HEK293 (cell line): ENCODE results near the gene PRKCA.

Experiments
- CTCF ChIA-PET: fragments of 350-600 bp; formaldehyde crosslinking; extraction: SDS; loops from one replicate; lab custom pipeline; 2021; ENCODE audit warnings: antibody characterized with exemption; lab: Yijun Ruan, JAX
- POLR2A ChIA-PET: fragments of 300-600 bp; formaldehyde crosslinking; extraction: SDS; loops from one replicate; lab custom pipeline; 2020; ENCODE audit warnings: antibody characterized with exemption, inconsistent platforms; lab: Yijun Ruan, JAX
- H3K27ac ChIP-seq: fragments of 200-500 bp; sonication (Bioruptor generic); 2 replicates; pipeline ENCODE4 v1.5.1; 2014; ENCODE audit warnings: low read depth, low read length, control low read depth, inconsistent platforms; ENCODE audit errors: extremely low read depth
- H3K36me3 ChIP-seq, 2 experiments: fragments of 200-500 bp in 1 of 2; sonication (Bioruptor generic) in 1 of 2; 1 replicate in 1 of 2; 2 replicates in 1 of 2; pipeline ENCODE4 v1.5.1; 2014 to 2017; ENCODE audit warnings: inconsistent platforms in 2 of 2, low read length in 2 of 2; ENCODE audit not compliant: control insufficient read depth in 2 of 2, insufficient read depth in 1 of 2
- H3K4me1 ChIP-seq: fragments of 200-500 bp; sonication (Bioruptor generic); 2 replicates; pipeline ENCODE4 v1.5.1; 2014; ENCODE audit warnings: mild to moderate bottlenecking, low read length, inconsistent platforms; ENCODE audit not compliant: control insufficient read depth, insufficient read depth
- H3K4me3 ChIP-seq: 2 replicates; pipeline ENCODE4 v1.5.1; 2011; ENCODE audit warnings: low read depth, mild to moderate bottlenecking, control low read depth, low read length, moderate library complexity
- H3K9me3 ChIP-seq: fragments of 200-500 bp; sonication (Bioruptor generic); 2 replicates; pipeline ENCODE4 v1.5.1; 2014; ENCODE audit warnings: low read depth, low read length, inconsistent platforms; ENCODE audit not compliant: control insufficient read depth, insufficient read depth
- ATF2 ChIP-seq: fragments of 450-650 bp; formaldehyde crosslinking; IDR thresholded peaks from 2 replicates; pipeline ENCODE4 v1.5.1; 2016; ENCODE audit warnings: missing biosample characterization, missing genetic modification characterization, low read depth
- ELK4 ChIP-seq: IDR thresholded peaks from 2 replicates; pipeline ENCODE4 v1.6.1; 2011; ENCODE audit warnings: mild to moderate bottlenecking, low read depth, low read length, borderline replicate concordance
- GLIS2 ChIP-seq: fragments of 450-650 bp; formaldehyde crosslinking; IDR thresholded peaks from 2 replicates; pipeline ENCODE4 v1.5.1; 2016; ENCODE audit warnings: missing biosample characterization, missing genetic modification characterization
- HOXC10 ChIP-seq: sonication (generic); formaldehyde crosslinking; IDR thresholded peaks from 2 replicates; pipeline ENCODE4 v1.8.1; 2023; ENCODE audit warnings: mild to moderate bottlenecking, missing genetic modification reagents
- MEIS1 ChIP-seq: sonication (generic); formaldehyde crosslinking; IDR thresholded peaks from 2 replicates; pipeline ENCODE4 v1.8.1; 2022; ENCODE audit warnings: missing genetic modification reagents, mild to moderate bottlenecking, borderline replicate concordance
- ZBTB8A ChIP-seq: fragments of 450-650 bp; formaldehyde crosslinking; IDR thresholded peaks from 2 replicates; pipeline ENCODE4 v1.5.1; 2016; ENCODE audit warnings: missing biosample characterization, missing genetic modification characterization
- ZNF114 ChIP-seq: fragments of 450-650 bp; formaldehyde crosslinking; IDR thresholded peaks from 2 replicates; pipeline ENCODE4 v1.5.0; 2017; ENCODE audit warnings: missing biosample characterization, missing genetic modification characterization
- ZNF155 ChIP-seq: fragments of 450-650 bp; formaldehyde crosslinking; IDR thresholded peaks from 2 replicates; pipeline ENCODE4 v1.5.1; 2016; ENCODE audit warnings: missing biosample characterization, missing genetic modification characterization
- ZNF169 ChIP-seq: fragments of 450-650 bp; formaldehyde crosslinking; IDR thresholded peaks from 2 replicates; pipeline ENCODE4 v1.5.1; 2016; ENCODE audit warnings: missing biosample characterization, missing genetic modification characterization
- ZNF202 ChIP-seq: fragments of 450-650 bp; formaldehyde crosslinking; IDR thresholded peaks from 2 replicates; pipeline ENCODE4 v1.5.1; 2016; ENCODE audit warnings: missing biosample characterization, missing genetic modification characterization, borderline replicate concordance
- ZNF211 ChIP-seq: fragments of 450-650 bp; formaldehyde crosslinking; IDR thresholded peaks from 2 replicates; pipeline ENCODE4 v1.5.1; 2016; ENCODE audit warnings: low read depth, missing biosample characterization, missing genetic modification characterization
- ZNF311 ChIP-seq: fragments of 450-650 bp; formaldehyde crosslinking; IDR thresholded peaks from 2 replicates; pipeline ENCODE4 v1.5.1; 2017; ENCODE audit warnings: missing biosample characterization, missing genetic modification characterization, borderline replicate concordance
- ZNF335 ChIP-seq: fragments of 450-650 bp; formaldehyde crosslinking; conservative IDR thresholded peaks from 2 replicates; pipeline ENCODE4 v1.5.1; 2016; ENCODE audit warnings: missing biosample characterization, missing genetic modification characterization
- ZNF350 ChIP-seq: fragments of 450-650 bp; formaldehyde crosslinking; IDR thresholded peaks from 2 replicates; pipeline ENCODE4 v1.5.0; 2017; ENCODE audit warnings: missing biosample characterization, mild to moderate bottlenecking, missing genetic modification characterization
- ZNF416 ChIP-seq: fragments of 450-650 bp; formaldehyde crosslinking; IDR thresholded peaks from 2 replicates; pipeline ENCODE4 v1.5.1; 2016; ENCODE audit warnings: missing biosample characterization, missing genetic modification characterization
- ZNF544 ChIP-seq: fragments of 450-650 bp; formaldehyde crosslinking; IDR thresholded peaks from 2 replicates; pipeline ENCODE4 v1.5.0; 2017; ENCODE audit warnings: missing biosample characterization, missing genetic modification characterization
- ZNF560 ChIP-seq: fragments of 450-650 bp; formaldehyde crosslinking; IDR thresholded peaks from 2 replicates; pipeline ENCODE4 v1.5.1; 2017; ENCODE audit warnings: missing biosample characterization, missing genetic modification characterization, borderline replicate concordance
- ZNF624 ChIP-seq: fragments of 450-650 bp; formaldehyde crosslinking; IDR thresholded peaks from 2 replicates; pipeline ENCODE4 v1.5.1; 2017; ENCODE audit warnings: missing biosample characterization, missing genetic modification characterization
- ZNF654 ChIP-seq: fragments of 450-650 bp; formaldehyde crosslinking; IDR thresholded peaks from 2 replicates; pipeline ENCODE4 v1.5.1; 2016; ENCODE audit warnings: low read depth, missing biosample characterization, missing genetic modification characterization
- ZNF660 ChIP-seq: fragments of 450-650 bp; IDR thresholded peaks from 2 replicates; pipeline ENCODE4 v1.5.1; 2018; ENCODE audit warnings: missing biosample characterization, mild to moderate bottlenecking, missing genetic modification characterization
- ZNF701 ChIP-seq: fragments of 450-650 bp; formaldehyde crosslinking; IDR thresholded peaks from 2 replicates; pipeline ENCODE4 v1.5.1; 2016; ENCODE audit warnings: missing biosample characterization, missing genetic modification characterization
- ZNF791 ChIP-seq: fragments of 450-650 bp; formaldehyde crosslinking; IDR thresholded peaks from 2 replicates; pipeline ENCODE4 v1.5.1; 2016; ENCODE audit warnings: missing biosample characterization, missing genetic modification characterization
- ZNF830 ChIP-seq: fragments of 450-650 bp; IDR thresholded peaks from 2 replicates; pipeline ENCODE4 v1.5.0; 2018; ENCODE audit warnings: missing biosample characterization, missing genetic modification characterization, low read depth, mild to moderate bottlenecking, moderate library complexity
- ZNF837 ChIP-seq: fragments of 450-650 bp; formaldehyde crosslinking; IDR thresholded peaks from 2 replicates; pipeline ENCODE4 v1.5.1; 2016; ENCODE audit warnings: missing biosample characterization, missing genetic modification characterization
- ZSCAN16 ChIP-seq: fragments of 450-650 bp; formaldehyde crosslinking; IDR thresholded peaks from 2 replicates; pipeline ENCODE4 v1.5.1; 2016; ENCODE audit warnings: missing biosample characterization, missing genetic modification characterization
- ZXDB ChIP-seq: fragments of 450-650 bp; formaldehyde crosslinking; IDR thresholded peaks from 2 replicates; pipeline ENCODE4 v1.5.1; 2016; ENCODE audit warnings: missing biosample characterization, missing genetic modification characterization
- TF ChIP-seq, protein P1 (sequence below): fragments of 450-650 bp; IDR thresholded peaks from 2 replicates; pipeline ENCODE4 v1.5.1; 2018; ENCODE audit warnings: missing biosample characterization, missing genetic modification characterization
- TF ChIP-seq, protein P2 (sequence below): fragments of 450-650 bp; formaldehyde crosslinking; IDR thresholded peaks from 2 replicates; pipeline ENCODE4 v1.5.1; 2016; ENCODE audit warnings: missing biosample characterization, missing genetic modification characterization

The PRKCA gene

DNA sequence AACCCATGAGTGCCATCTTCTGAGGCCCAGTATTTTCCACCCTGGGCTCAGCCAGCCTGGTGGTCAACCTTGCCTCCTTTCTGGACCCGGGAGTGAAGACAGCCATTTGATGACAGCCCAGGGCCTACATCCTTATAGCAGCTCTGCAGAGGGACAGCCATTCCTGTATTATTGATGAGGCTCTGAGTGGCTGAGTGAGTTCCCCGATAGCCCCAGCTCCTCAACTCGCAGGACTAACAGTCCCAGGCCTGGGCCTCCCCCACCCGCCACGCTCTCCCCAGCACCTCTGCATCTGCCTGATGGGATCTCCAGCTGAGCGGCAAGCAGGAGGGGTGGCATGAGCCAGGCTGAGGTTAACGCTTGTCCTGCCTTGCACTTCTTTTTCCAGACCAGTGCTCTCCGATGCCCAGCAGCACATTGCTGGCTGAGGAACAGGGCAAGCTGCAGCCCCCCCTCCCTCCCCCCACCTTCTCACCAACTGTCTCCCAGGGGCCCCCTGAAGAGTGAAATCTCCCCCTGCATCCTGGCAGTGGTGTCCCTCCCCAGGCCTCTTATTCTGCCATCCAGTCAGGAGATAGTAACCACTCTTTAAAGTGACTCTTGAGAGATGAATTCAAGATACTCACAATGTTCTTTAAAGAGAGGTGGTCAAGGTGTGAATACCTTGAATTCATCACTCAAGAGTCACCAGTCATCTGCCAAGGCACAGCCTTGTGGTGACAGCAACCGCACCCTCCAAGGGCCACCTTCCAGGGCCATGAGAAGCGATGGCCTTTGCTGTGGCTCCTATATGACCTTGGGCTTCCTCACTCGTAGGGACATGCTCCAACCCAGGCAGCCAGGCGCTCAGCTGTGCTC is 556.0 kb downstream of the PRKCA start (continued):
- TF ChIP-seq, protein P1, sequence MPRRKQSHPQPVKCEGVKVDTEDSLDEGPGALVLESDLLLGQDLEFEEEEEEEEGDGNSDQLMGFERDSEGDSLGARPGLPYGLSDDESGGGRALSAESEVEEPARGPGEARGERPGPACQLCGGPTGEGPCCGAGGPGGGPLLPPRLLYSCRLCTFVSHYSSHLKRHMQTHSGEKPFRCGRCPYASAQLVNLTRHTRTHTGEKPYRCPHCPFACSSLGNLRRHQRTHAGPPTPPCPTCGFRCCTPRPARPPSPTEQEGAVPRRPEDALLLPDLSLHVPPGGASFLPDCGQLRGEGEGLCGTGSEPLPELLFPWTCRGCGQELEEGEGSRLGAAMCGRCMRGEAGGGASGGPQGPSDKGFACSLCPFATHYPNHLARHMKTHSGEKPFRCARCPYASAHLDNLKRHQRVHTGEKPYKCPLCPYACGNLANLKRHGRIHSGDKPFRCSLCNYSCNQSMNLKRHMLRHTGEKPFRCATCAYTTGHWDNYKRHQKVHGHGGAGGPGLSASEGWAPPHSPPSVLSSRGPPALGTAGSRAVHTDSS (tag by site-specific recombination) = no peak
- no peak for TF ChIP-seq MEIS1 (CRISPR knock-in tag)

DNA sequence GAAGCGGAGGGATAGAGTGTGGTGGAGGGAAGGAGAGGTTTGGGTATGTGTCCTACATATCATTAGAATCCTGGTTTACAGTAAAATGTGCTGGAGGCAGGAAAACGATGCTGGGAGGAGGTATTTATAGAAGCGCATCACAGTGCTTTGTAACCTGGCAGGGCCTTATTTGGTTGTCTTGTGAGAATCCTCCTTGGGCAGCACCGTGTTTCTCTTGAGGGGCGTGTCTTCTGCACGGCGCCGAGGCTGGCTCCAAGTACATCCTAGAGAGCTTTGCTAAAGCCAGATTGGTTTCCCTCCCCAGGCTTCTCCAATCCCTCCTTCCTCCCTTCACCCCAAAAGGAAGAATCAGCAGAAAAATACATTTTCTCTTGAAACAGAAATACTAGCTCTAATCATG is 556.9 kb downstream of the PRKCA start:
- Histone ChIP-seq H3K36me3 (no peaks in the 10 kb centered on the region), H3K9me3 (no peaks in the 10 kb centered on the region), H3K27ac (no peak overlapping the region), H3K4me3 (no peak overlapping the region), H3K4me1 (no peaks in the 10 kb centered on the region)
- ChIA-PET CTCF (interaction anchor here (0.6 to 1.6 kb wide), 2 partner anchors 47 to 145 kb away, joined by 3 to 4 read pairs; no protein-coding TSS in a partner anchor), POLR2A (no interaction called here)
- no peak for TF ChIP-seq ZNF654 (tag by site-specific recombination)
- no peak for TF ChIP-seq ZNF202 (tag by site-specific recombination)
- no peak for TF ChIP-seq ZNF169 (tag by site-specific recombination)
- TF ChIP-seq ZNF416 (tag by site-specific recombination) = no peak
- TF ChIP-seq ZNF837 (tag by site-specific recombination) = no peak
- TF ChIP-seq ZNF701 (tag by site-specific recombination) = no peak
- no peak for TF ChIP-seq ZNF624 (tag by site-specific recombination)
- TF ChIP-seq ZNF311 (tag by site-specific recombination) = no peak
- no peak for TF ChIP-seq ZNF114 (tag by site-specific recombination)
- no peak for TF ChIP-seq ZNF791 (tag by site-specific recombination)
- TF ChIP-seq ZNF211 (tag by site-specific recombination) = no peak
- TF ChIP-seq ZNF544 (tag by site-specific recombination) = no peak
- TF ChIP-seq ZXDB = no peak
- TF ChIP-seq ZNF830 (tag by site-specific recombination) = no peak
- TF ChIP-seq ZSCAN16 (tag by site-specific recombination) = no peak
- no peak for TF ChIP-seq ATF2 (tag by site-specific recombination)
- TF ChIP-seq ZNF335 (tag by site-specific recombination) = no peak

DNA sequence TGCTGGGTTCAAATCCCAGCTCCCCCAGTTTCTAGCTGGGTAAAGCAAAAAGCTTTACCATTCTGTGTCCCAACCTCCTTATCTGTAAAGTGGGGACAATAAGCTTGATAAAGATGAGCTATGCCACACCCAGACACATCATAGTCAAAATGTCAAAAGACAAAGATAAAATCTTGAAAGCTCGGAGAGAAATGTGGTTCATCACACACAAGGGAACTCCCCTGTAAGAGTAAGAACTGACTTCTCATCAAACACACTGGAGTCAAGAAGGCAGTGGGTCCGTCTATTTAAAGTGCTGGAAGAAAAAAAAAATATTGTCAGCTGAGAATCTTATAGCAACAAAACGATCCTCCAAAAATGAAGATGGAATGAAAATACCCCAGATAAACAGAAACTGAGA is 557.8 kb downstream of the PRKCA start:
- H3K9me3 ChIP-seq = no peaks in the 10 kb centered on the region
- CTCF ChIA-PET = interaction anchor here (0.7 to 1.6 kb wide), 4 partner anchors 55 to 606 kb away, joined by 3 to 7 read pairs (median 4); no protein-coding TSS in a partner anchor

More for the DNA sequence above, 557.8 kb downstream of the PRKCA start:
- H3K36me3 ChIP-seq = no peaks in the 10 kb centered on the region
- TF ChIP-seq ZNF350 (tag by site-specific recombination) (no peak), ZNF560 (tag by site-specific recombination) (no peak), HOXC10 (CRISPR knock-in tag) (no peak), ZNF660 (no peak), ZNF701 (tag by site-specific recombination) (no peak), ZBTB8A (tag by site-specific recombination) (no peak), ZNF155 (tag by site-specific recombination) (no peak), ELK4 (no peak), GLIS2 (no peak)
- TF ChIP-seq, protein P2, sequence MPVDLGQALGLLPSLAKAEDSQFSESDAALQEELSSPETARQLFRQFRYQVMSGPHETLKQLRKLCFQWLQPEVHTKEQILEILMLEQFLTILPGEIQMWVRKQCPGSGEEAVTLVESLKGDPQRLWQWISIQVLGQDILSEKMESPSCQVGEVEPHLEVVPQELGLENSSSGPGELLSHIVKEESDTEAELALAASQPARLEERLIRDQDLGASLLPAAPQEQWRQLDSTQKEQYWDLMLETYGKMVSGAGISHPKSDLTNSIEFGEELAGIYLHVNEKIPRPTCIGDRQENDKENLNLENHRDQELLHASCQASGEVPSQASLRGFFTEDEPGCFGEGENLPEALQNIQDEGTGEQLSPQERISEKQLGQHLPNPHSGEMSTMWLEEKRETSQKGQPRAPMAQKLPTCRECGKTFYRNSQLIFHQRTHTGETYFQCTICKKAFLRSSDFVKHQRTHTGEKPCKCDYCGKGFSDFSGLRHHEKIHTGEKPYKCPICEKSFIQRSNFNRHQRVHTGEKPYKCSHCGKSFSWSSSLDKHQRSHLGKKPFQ (tag by site-specific recombination) = no peak
- H3K4me1 ChIP-seq = no peaks in the 10 kb centered on the region
- H3K27ac ChIP-seq = no peak overlapping the region
- POLR2A ChIA-PET = no interaction called here
- no peak overlapping the region for H3K4me3 ChIP-seq
